GM18519 (cell line): ENCODE data around the gene SLC16A2.
"Not testable (repeated sequence)": the region's sequence is repeated elsewhere in the genome, so short reads cannot be mapped to it uniquely, and the experiment has no call there.

Source experiments
- ATAC-seq: cut with Tn5 transposase; IDR thresholded peaks from one replicate; pipeline ENCODE4 v1.9.1; 2021; ENCODE audit warnings: mild to moderate bottlenecking, moderate library complexity; ENCODE audit not compliant: unreplicated experiment, low FRiP score

The SLC16A2 gene

GRCh38 chrX:74500555-74500954 lies 79.3 kb downstream of the SLC16A2 start:
- ATAC-seq = no peak

- no peak for ATAC-seq
Observed at GRCh38 chrX:74505437-74505836, 84.1 kb downstream of the SLC16A2 start.

GRCh38 chrX:74506317-74507115 lies 85.2 kb downstream of the SLC16A2 start:
- peak; percentile 87 for ATAC-seq

- no peak for ATAC-seq
Observed at GRCh38 chrX:74507191-74507590, 85.9 kb downstream of the SLC16A2 start.

- no peak for ATAC-seq
Observed at GRCh38 chrX:74509989-74510388, 88.7 kb downstream of the SLC16A2 start.

GRCh38 chrX:74510401-74510800 lies 89.1 kb downstream of the SLC16A2 start:
- peak; percentile 57 for ATAC-seq

GRCh38 chrX:74511704-74512103 lies 90.4 kb downstream of the SLC16A2 start:
- ATAC-seq = no peak

GRCh38 chrX:74514384-74514783 lies 93.1 kb downstream of the SLC16A2 start:
- no peak for ATAC-seq

- ATAC-seq = no peak
Observed at GRCh38 chrX:74515356-74515755, 94.1 kb downstream of the SLC16A2 start.

- not testable (repeated sequence) for ATAC-seq
Observed at GRCh38 chrX:74516013-74516412, 94.7 kb downstream of the SLC16A2 start.

GRCh38 chrX:74519870-74520269 lies 98.6 kb downstream of the SLC16A2 start:
- no peak for ATAC-seq

- ATAC-seq = no peak
Observed at GRCh38 chrX:74520291-74520690, 99.0 kb downstream of the SLC16A2 start.

GRCh38 chrX:74520896-74521295 lies 99.6 kb downstream of the SLC16A2 start:
- ATAC-seq = no peak

GRCh38 chrX:74521961-74522751 lies 100.9 kb downstream of the SLC16A2 start:
- ATAC-seq = no peak

GRCh38 chrX:74523224-74523623 lies 101.9 kb downstream of the SLC16A2 start:
- no peak for ATAC-seq

GRCh38 chrX:74523870-74524735 lies 102.8 kb downstream of the SLC16A2 start:
- no peak for ATAC-seq

GRCh38 chrX:74525116-74525515 lies 103.8 kb downstream of the SLC16A2 start:
- ATAC-seq = no peak

- ATAC-seq = no peak
Observed at GRCh38 chrX:74526764-74527163, 105.5 kb downstream of the SLC16A2 start.

GRCh38 chrX:74527350-74527749 lies 106.1 kb downstream of the SLC16A2 start:
- ATAC-seq = no peak

GRCh38 chrX:74529311-74529710 lies 108.0 kb downstream of the SLC16A2 start:
- ATAC-seq = no peak

- ATAC-seq = no peak
Observed at GRCh38 chrX:74531081-74531480, 109.8 kb downstream of the SLC16A2 start.
